ENCODE data around the gene F8.
"Not testable (repeated sequence)": the region's sequence is repeated elsewhere in the genome, so short reads cannot be mapped to it uniquely, and the experiment has no call there.

DNA sequence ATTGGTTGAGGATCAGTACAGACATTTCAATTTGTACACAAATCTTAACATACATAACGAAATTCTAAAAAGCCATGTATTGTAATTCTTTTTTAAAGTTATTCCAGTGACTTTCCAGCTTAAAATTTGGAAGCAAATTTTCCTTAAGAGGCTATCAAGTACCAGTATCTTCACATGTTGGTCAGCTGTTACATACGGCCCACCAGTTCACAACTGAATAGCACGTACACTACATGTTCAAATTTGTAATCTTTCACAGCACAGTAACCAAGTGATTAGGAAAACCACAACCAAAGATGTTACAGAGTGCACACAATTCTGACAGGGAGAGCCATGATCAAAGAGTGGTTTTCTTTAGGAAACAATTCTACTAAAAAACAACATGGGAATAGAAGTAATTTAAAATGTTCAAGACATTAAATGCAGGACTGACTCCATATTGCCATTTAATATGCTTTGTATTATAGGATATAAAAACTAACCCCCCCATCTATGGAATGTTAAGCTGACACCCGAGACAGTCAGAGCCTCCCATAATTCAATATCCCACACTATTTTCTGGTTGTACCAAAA is 206.1 kb downstream of the F8 start:
- TF ChIP-seq, protein P1, sequence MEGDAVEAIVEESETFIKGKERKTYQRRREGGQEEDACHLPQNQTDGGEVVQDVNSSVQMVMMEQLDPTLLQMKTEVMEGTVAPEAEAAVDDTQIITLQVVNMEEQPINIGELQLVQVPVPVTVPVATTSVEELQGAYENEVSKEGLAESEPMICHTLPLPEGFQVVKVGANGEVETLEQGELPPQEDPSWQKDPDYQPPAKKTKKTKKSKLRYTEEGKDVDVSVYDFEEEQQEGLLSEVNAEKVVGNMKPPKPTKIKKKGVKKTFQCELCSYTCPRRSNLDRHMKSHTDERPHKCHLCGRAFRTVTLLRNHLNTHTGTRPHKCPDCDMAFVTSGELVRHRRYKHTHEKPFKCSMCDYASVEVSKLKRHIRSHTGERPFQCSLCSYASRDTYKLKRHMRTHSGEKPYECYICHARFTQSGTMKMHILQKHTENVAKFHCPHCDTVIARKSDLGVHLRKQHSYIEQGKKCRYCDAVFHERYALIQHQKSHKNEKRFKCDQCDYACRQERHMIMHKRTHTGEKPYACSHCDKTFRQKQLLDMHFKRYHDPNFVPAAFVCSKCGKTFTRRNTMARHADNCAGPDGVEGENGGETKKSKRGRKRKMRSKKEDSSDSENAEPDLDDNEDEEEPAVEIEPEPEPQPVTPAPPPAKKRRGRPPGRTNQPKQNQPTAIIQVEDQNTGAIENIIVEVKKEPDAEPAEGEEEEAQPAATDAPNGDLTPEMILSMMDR (IDR thresholded peaks at IDR 0.05), result not testable (repeated sequence)
- TF ChIP-seq POLR2AphosphoS5, POLR2A (IDR thresholded peaks at IDR 0.05): not testable (repeated sequence)
